Measurements from ENCODE around the gene MIPOL1. TPM values are rescaled to one million over a fixed set of nuclear protein-coding genes. Genes with fewer than 3 reads are reported as not detected.
"Not testable (repeated sequence)": the region's sequence is repeated elsewhere in the genome, so short reads cannot be mapped to it uniquely, and the experiment has no call there.

The MIPOL1 gene
- total RNA-seq, 2 experiments from 2014 or later: not detected

GRCh38 chr14:37285220-37285619 is 87.5 kb downstream of the MIPOL1 start:
- intact Hi-C loops (cut with micrococcal nuclease; ENCODE audit: unreplicated experiment): no loop called here
- H3K27ac ChIP-seq (ENCODE audit: low read depth, low read length, poor library complexity, severe bottlenecking): no peak overlapping the region
- no peak for TF ChIP-seq EZH2phosphoT487 (IDR thresholded peaks at IDR 0.05; ENCODE audit: borderline replicate concordance, low read depth, low read length)
- TF ChIP-seq, protein P1, sequence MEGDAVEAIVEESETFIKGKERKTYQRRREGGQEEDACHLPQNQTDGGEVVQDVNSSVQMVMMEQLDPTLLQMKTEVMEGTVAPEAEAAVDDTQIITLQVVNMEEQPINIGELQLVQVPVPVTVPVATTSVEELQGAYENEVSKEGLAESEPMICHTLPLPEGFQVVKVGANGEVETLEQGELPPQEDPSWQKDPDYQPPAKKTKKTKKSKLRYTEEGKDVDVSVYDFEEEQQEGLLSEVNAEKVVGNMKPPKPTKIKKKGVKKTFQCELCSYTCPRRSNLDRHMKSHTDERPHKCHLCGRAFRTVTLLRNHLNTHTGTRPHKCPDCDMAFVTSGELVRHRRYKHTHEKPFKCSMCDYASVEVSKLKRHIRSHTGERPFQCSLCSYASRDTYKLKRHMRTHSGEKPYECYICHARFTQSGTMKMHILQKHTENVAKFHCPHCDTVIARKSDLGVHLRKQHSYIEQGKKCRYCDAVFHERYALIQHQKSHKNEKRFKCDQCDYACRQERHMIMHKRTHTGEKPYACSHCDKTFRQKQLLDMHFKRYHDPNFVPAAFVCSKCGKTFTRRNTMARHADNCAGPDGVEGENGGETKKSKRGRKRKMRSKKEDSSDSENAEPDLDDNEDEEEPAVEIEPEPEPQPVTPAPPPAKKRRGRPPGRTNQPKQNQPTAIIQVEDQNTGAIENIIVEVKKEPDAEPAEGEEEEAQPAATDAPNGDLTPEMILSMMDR (conservative IDR thresholded peaks at IDR 0.05; ENCODE audit: low read length): no peak
- no peak overlapping the region for H2AFZ ChIP-seq (ENCODE audit: low read length)
- no peak for DNase-seq (ENCODE audit: low spot score)
- H3K79me2 ChIP-seq (ENCODE audit: insufficient read depth, low read depth, low read length): no peaks in the 10 kb centered on the region
- H3K4me3 ChIP-seq (ENCODE audit: low read depth, low read length, poor library complexity, severe bottlenecking): no peak overlapping the region
- POLR2A ChIA-PET: interaction anchor here (0.7 kb wide), 1 partner anchor 181 kb away, joined by 3 read pairs; no protein-coding TSS in a partner anchor
- no TSS peak for BruUV-seq (replicated peaks)
- CTCF ChIA-PET (ENCODE audit: unreplicated experiment): no interaction called here
- H4K20me1 ChIP-seq (ENCODE audit: insufficient read depth, low read length): no peaks in the 10 kb centered on the region
- H3K9me3 ChIP-seq (ENCODE audit: low read length): no peaks in the 10 kb centered on the region
- no peak overlapping the region for H3K4me2 ChIP-seq (ENCODE audit: low read length)
- H3K36me3 ChIP-seq (ENCODE audit: insufficient read depth, low read length): no peaks in the 10 kb centered on the region
- no peaks in the 10 kb centered on the region for H3K9me2 ChIP-seq (ENCODE audit: insufficient read depth, low read length)
- H3K4me1 ChIP-seq (ENCODE audit: insufficient read depth, low read length, poor library complexity, severe bottlenecking): no peaks in the 10 kb centered on the region

- POLR2A ChIA-PET: interaction anchor here (1.1 kb wide), 1 partner anchor 30 kb away, joined by 4 read pairs; no protein-coding TSS in a partner anchor
- H3K4me1 ChIP-seq (ENCODE audit: insufficient read depth, low read length, poor library complexity, severe bottlenecking): no peaks in the 10 kb centered on the region
- no TSS peak for BruUV-seq (replicated peaks)
- no peak for DNase-seq (ENCODE audit: low spot score)
- H2AFZ ChIP-seq (ENCODE audit: low read length): no peak overlapping the region
- no peak overlapping the region for H3K4me2 ChIP-seq (ENCODE audit: low read length)
- H3K9me3 ChIP-seq (ENCODE audit: low read length): no peaks in the 10 kb centered on the region
- no peak overlapping the region for H3K27ac ChIP-seq (ENCODE audit: low read depth, low read length, poor library complexity, severe bottlenecking)
- intact Hi-C loops (cut with micrococcal nuclease; ENCODE audit: unreplicated experiment): no loop called here
- TF ChIP-seq, protein P1 (conservative IDR thresholded peaks at IDR 0.05; ENCODE audit: low read length): no peak
- TF ChIP-seq EZH2phosphoT487 (IDR thresholded peaks at IDR 0.05; ENCODE audit: borderline replicate concordance, low read depth, low read length): no peak
- CTCF ChIA-PET (ENCODE audit: unreplicated experiment): no interaction called here
- no peaks in the 10 kb centered on the region for H3K9me2 ChIP-seq (ENCODE audit: insufficient read depth, low read length)
- H3K4me3 ChIP-seq (ENCODE audit: low read depth, low read length, poor library complexity, severe bottlenecking): no peak overlapping the region
- H3K79me2 ChIP-seq (ENCODE audit: insufficient read depth, low read depth, low read length): no peaks in the 10 kb centered on the region
- no peaks in the 10 kb centered on the region for H3K36me3 ChIP-seq (ENCODE audit: insufficient read depth, low read length)
- H4K20me1 ChIP-seq (ENCODE audit: insufficient read depth, low read length): no peaks in the 10 kb centered on the region
Measured at GRCh38 chr14:37289688-37290087, 92.0 kb downstream of the MIPOL1 start.

- H2AFZ ChIP-seq (ENCODE audit: low read length); H3K4me3 ChIP-seq (ENCODE audit: low read depth, low read length, poor library complexity, severe bottlenecking); intact Hi-C loops (cut with micrococcal nuclease; ENCODE audit: unreplicated experiment); H3K9me2 ChIP-seq (ENCODE audit: insufficient read depth, low read length); H3K9me3 ChIP-seq (ENCODE audit: low read length); H3K27ac ChIP-seq (ENCODE audit: low read depth, low read length, poor library complexity, severe bottlenecking); H4K20me1 ChIP-seq (ENCODE audit: insufficient read depth, low read length); H3K79me2 ChIP-seq (ENCODE audit: insufficient read depth, low read depth, low read length); H3K4me1 ChIP-seq (ENCODE audit: insufficient read depth, low read length, poor library complexity, severe bottlenecking); H3K4me2 ChIP-seq (ENCODE audit: low read length); BruUV-seq (replicated peaks); DNase-seq (ENCODE audit: low spot score); CTCF ChIA-PET (ENCODE audit: unreplicated experiment); POLR2A ChIA-PET; H3K36me3 ChIP-seq (ENCODE audit: insufficient read depth, low read length): not testable (repeated sequence)
Measured at GRCh38 chr14:37295262-37295661, 97.5 kb downstream of the MIPOL1 start.
